Stimulated activated CD8-positive, alpha-beta memory T cell treated with anti-CD3 and anti-CD28 coated beads, Interleukin-15, amount 100 ng/mL, for 24 hours (primary cell): Measurements from ENCODE around the gene LHFPL2.
"Not testable (repeated sequence)": the region's sequence is repeated elsewhere in the genome, so short reads cannot be mapped to it uniquely, and the experiment has no call there.

ENCODE experiments used
- DNase-seq: peaks from one replicate; pipeline ENCODE4 v3.0.0-alpha.2; 2020; ENCODE audit warnings: low read depth

The LHFPL2 gene

DNA sequence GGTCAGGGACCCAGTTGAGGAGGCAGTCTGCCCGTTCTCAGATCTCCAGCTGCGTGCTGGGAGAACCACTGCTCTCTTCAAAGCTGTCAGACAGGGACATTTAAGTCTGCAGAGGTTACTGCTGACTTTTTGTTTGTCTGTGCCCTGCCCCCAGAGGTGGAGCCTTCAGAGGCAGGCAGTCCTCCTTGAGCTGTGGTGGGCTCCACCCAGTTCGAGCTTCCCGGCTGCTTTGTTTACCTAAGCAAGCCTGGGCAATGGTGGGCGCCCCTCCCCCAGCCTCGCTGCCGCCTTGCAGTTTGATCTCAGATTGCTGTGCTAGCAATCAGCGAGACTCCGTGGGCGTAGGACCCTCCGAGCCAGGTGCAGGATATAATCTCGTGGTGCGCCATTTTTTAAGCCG, 191.1 kb downstream of the LHFPL2 start:
- not testable (repeated sequence) for DNase-seq

GRCh38 chr5:78449103-78449502, 199.5 kb downstream of the LHFPL2 start:
- DNase-seq: no peak

- DNase-seq: no peak
Observed at GRCh38 chr5:78447775-78448424, 200.7 kb downstream of the LHFPL2 start.
